Subcutaneous abdominal adipose tissue (tissue), 5 donors: ENCODE data around the gene ZMYND10.
"Not testable (repeated sequence)": the region's sequence is repeated elsewhere in the genome, so short reads cannot be mapped to it uniquely, and the experiment has no call there.

Experiments used
- H3K27ac ChIP-seq: one replicate; pipeline ENCODE4 v1.7.0; 2013; ENCODE audit warnings: low read depth, mild to moderate bottlenecking, inconsistent platforms, low read length, moderate library complexity
- H3K27me3 ChIP-seq, 5 donors: one replicate each; pipeline ENCODE4 v1.7.0; 2013; ENCODE audit warnings: low read length in 5 of 5, inconsistent platforms in 1 of 5; ENCODE audit not compliant: control insufficient read depth in 5 of 5, insufficient read depth in 4 of 5
- H3K36me3 ChIP-seq, 5 donors: one replicate each; pipeline ENCODE4 v1.7.0; 2013; ENCODE audit warnings: low read length in 5 of 5; ENCODE audit not compliant: control insufficient read depth in 5 of 5, insufficient read depth in 5 of 5
- H3K4me1 ChIP-seq, 5 donors: one replicate each; pipeline ENCODE4 v1.7.0; 2013; ENCODE audit warnings: low read length in 5 of 5, mild to moderate bottlenecking in 3 of 5, moderate library complexity in 1 of 5; ENCODE audit not compliant: control insufficient read depth in 5 of 5, insufficient read depth in 5 of 5
- H3K4me3 ChIP-seq, 5 donors: one replicate each; pipeline ENCODE4 v1.7.0; 2013; ENCODE audit warnings: low read length in 5 of 5, low read depth in 1 of 5
- H3K9ac ChIP-seq, 5 donors: one replicate each; pipeline ENCODE4 v1.7.0; 2013; ENCODE audit warnings: low read length in 5 of 5, mild to moderate bottlenecking in 4 of 5, moderate library complexity in 3 of 5
- H3K9me3 ChIP-seq, 5 donors: one replicate each; pipeline ENCODE4 v1.7.0; 2013; ENCODE audit warnings: low read length in 5 of 5; ENCODE audit not compliant: control insufficient read depth in 5 of 5
- donor health status: healthy.
- donor health status: healthy.
- donor health status: healthy.
- donor health status: healthy.
- donor health status: healthy.

ZMYND10 gene

DNA sequence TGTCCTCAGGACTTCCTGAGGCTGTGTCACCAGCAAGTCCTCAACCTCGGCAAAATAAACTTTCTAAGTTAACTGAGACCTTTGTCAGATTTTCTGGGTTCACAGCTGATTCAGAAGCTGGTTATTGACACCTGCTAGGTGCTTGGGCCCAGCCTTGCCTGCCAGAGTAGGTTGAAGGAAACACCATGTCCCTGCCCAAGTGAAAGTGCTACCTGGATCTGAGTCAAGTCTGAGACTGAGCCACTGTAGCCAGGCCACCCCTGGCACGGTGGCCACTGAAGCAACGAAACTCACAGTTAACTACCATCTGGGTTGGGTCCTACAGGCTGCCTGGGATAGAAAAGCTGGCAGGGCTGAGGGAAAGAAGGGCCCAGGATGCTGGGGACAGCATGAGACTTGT, 31.2 kb downstream of the ZMYND10 start:
- Histone ChIP-seq H3K36me3 (peaks cover 0 to 46% (median 42%) of the 10 kb centered on the region in 5 donors), H3K9ac (peak overlapping the region in 1 of 5 donors; percentile 5), H3K4me3 (no peak overlapping the region), H3K4me1 (peaks cover 16 to 46% (median 37%) of the 10 kb centered on the region in 5 donors), H3K27ac (peak overlapping the region; percentile 25), H3K27me3 (no peaks in the 10 kb centered on the region), H3K9me3 (no peaks in the 10 kb centered on the region)

DNA sequence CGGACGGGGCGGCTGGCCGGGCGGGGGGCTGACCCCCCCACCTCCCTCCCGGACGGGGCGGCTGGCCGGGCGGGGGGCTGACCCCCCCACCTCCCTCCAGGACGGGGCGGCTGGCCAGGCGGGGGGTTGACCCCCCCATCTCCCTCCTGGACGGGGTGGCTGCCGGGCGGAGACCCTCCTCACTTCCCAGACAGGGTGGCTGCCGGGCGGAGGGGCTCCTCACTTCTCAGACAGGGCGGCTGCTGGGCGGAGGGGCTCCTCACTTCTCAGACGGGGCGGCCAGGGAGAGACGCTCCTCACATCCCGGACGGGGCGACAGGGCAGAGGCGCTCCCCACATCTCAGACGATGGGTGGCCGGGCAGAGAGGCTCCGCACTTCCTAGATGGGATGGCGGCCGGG, 33.5 kb downstream of the ZMYND10 start:
- H3K4me3 ChIP-seq, H3K9me3 ChIP-seq, H3K27ac ChIP-seq, H3K27me3 ChIP-seq, H3K9ac ChIP-seq: not testable (repeated sequence)
- H3K4me1 ChIP-seq: peaks cover 3 to 23% (median 17%) of the 10 kb centered on the region in 5 donors
- peaks cover 0 to 27% (median 20%) of the 10 kb centered on the region in 5 donors for H3K36me3 ChIP-seq

DNA sequence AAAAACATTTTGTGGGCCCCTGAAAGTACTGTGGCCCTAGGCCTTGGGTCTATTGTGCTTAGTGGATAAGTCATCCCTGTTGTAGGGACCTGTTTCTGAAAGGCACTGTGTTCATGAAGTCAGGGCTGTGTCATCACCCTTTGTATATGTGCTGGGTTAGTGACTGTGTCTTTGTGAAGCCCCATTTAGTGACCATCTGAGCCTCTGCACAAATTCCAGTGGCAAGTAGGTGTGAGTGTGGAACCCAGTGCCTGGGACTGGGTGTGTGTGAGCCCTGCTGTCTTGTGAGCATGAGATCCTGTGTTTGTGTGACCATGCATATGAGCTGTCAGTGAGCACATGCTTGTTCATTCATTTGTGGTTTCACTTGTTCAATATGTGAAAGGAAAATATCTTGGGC, 40.9 kb downstream of the ZMYND10 start:
- H3K9me3 ChIP-seq: no peaks in the 10 kb centered on the region
- peaks cover 13 to 37% (median 27%) of the 10 kb centered on the region in 5 donors for H3K4me1 ChIP-seq
- no peaks in the 10 kb centered on the region for H3K27me3 ChIP-seq
- H3K4me3 ChIP-seq: no peak overlapping the region
- H3K27ac ChIP-seq: no peak overlapping the region
- H3K9ac ChIP-seq: no peak overlapping the region
- no peaks in the 10 kb centered on the region for H3K36me3 ChIP-seq

DNA sequence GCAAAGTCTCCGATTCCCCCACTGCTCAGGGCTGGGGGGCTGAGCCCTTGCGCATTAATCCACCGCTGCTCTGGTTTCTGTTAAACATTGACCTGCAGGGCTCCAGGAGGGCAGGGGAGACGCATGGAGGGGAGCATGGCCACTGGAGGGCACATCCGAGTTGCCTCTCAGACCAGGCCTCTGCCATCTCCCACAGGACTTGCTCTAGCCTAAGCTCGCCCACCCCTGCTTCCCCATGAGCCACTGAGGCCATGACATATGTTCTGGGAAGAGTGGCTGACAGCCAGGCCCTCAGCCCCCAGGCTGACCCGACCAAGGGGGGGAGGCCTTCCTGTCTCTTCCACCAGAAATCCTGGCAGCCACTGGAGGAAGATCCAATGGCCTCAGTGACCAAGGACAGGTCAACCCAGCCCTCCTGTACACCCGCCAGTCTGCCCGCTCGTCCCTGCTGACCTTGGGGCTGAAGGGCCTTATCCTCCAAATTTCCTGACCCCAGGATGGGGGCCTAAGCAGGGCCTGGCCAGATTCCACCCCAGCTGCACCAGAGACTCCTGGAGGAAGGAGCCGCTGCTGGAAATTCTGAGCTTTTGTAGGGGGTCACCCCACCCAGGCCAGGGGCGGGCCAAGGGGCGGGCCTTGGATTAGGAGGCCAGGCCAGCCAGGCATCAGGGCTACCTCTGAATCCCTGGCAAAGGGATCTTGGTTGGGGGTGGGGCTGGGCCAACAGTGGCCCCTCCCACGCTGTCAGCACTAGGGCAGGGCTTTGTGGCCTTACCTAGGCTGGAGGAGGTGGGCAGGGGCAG, 42.3 kb downstream of the ZMYND10 start, which contains the start of gene HYAL1:
Gene HYAL1, minus strand, starts transcription at position 562 of the 803 bp plus-strand sequence. CDS start 618 bp downstream, outside the sequence.
- H3K4me1 ChIP-seq: peaks cover 14 to 46% (median 37%) of the 10 kb centered on the region in 5 donors
- no peaks in the 10 kb centered on the region for H3K9me3 ChIP-seq
- H3K27ac ChIP-seq: peak within 1 kb of the TSS; percentile 57
- no peaks in the 10 kb centered on the region for H3K36me3 ChIP-seq
- no peaks in the 10 kb centered on the region for H3K27me3 ChIP-seq
- H3K4me3 ChIP-seq: peak within 1 kb of the TSS in 4 of 5 donors; percentile 38 to 51 (median 46)
- H3K9ac ChIP-seq: peak within 1 kb of the TSS in 2 of 5 donors; percentile 60 to 66

DNA sequence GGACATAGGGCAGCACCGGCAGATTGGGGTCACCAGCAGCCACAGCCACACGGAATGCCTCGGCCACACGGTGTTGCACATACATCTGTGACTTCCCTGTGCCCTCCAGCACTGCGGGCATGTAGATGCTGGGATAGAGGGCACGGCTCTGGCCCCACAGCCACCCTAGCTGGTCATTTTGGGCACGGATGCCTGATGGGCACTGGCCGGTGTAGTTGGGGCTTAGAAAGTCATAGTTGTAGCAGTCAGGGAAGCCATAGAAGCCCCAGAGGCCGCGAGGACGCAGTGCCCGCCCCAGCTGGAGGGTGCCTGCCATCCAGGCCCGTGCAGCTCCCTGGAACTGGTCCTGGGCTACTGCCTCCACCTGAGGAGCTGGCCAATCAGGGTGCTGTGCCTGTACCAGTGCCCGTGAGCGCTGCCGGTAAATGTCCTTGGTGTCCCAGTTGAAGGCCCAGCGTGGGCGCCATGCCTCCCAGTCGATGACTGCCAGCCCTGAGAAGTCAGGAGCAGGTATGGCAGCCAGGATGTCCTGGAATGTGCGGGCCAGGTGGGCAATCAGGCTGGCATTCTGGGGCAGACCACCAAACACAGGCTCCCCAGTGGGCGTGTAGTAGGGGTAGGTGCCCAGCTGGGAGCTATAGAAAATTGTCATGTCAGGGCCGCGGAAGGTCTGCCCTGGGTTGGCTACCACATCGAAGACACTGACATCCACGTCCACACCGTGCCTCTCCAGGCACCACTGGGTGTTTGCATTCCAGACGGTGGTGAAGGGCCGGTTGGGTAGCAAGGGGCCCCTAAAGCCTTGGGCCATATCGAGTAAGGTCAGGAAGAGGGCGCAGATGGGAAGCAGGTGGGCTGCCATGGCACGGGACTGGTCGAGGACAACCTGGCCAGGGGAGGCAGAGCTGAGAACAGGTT, 43.2 kb downstream of the ZMYND10 start:
- Histone ChIP-seq H3K4me1 (peaks cover 14 to 52% (median 41%) of the 10 kb centered on the region in 5 donors), H3K9me3 (no peaks in the 10 kb centered on the region), H3K36me3 (peaks cover 0 to 2% (median 0%) of the 10 kb centered on the region in 5 donors), H3K9ac (peak overlapping the region in 2 of 5 donors; percentile 60 to 66), H3K27me3 (no peaks in the 10 kb centered on the region), H3K27ac (peak overlapping the region; percentile 57), H3K4me3 (peak overlapping the region in 3 of 5 donors; percentile 38 to 49 (median 42))

DNA sequence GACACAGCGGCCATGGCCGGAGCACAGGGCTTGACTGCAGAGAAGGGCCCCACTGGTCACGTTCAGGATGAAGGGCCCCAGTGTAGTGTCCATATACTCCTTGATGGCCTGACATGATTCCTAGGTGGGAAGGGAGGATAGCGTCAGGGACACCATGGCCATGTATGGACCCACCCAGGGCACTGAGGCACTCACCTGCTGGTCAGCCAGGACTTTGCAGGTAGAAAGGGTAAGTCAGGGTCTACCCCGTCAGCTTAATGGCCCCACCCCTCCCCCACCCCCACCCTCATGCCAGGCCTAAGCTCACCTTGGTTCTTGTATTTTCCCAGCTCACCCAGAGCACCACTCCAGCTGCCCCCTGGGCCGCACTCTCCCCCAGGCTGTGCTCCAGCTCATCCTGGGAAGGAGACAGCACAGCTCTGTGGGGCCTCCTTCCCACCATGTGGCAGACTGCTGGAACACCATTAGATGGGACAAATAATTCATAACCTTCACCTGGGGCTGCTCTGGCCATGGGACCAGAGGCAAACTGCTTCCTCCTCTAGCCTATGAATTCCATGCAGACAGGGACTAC, 44.8 kb downstream of the ZMYND10 start:
- Histone ChIP-seq H3K36me3 (peaks cover 0 to 7% (median 4%) of the 10 kb centered on the region in 5 donors), H3K4me1 (peaks cover 14 to 52% (median 41%) of the 10 kb centered on the region in 5 donors), H3K27ac (peak overlapping the region; percentile 94), H3K4me3 (peak overlapping the region in 3 of 5 donors; percentile 62 to 72 (median 69)), H3K27me3 (no peaks in the 10 kb centered on the region), H3K9ac (peak overlapping the region in 2 of 5 donors; percentile 73 to 81), H3K9me3 (no peaks in the 10 kb centered on the region)

DNA sequence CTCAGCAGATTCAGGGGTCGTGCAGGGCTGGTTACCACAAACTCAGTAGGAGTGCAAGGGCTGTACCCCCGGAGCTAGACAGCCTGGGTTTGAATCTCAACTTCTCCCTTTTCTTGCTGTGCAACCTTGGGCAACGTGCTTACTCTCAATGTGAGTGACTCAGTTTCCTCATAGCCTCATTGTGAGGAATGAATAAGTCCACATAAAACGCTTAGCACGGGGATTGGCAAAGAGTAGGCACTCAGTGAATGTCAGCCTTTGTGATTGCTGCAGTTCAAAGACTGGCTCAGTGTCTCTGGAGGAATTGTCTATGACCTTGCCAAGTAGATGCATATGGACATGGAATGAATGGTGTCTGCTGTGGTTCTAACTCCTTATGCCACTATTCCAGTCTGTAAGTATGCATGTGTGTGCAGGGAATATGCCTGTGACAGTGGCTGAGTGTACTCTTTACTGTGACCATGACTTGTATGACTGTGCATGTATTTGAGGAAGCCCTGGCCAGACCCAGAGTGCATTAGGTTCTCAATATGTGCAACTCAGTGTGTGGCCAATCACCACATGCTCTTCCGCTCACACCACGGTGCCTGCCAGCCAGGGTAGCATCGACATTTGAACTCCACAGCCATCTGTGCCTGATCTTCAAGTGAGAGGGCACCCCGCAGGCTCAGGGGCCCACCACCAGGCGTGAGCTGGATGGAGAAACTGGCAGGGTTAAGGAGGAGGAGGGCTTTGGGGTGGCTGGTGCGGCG, 45.4 kb downstream of the ZMYND10 start:
- H3K4me1 ChIP-seq: peaks cover 14 to 52% (median 41%) of the 10 kb centered on the region in 5 donors
- no peaks in the 10 kb centered on the region for H3K9me3 ChIP-seq
- H3K27ac ChIP-seq: peak overlapping the region; percentile 94
- H3K4me3 ChIP-seq: peak overlapping the region; percentile 62 to 86 (median 72)
- H3K27me3 ChIP-seq: no peaks in the 10 kb centered on the region
- H3K9ac ChIP-seq: peak overlapping the region; percentile 73 to 93 (median 78)
- peaks cover 0 to 7% (median 4%) of the 10 kb centered on the region in 5 donors for H3K36me3 ChIP-seq

DNA sequence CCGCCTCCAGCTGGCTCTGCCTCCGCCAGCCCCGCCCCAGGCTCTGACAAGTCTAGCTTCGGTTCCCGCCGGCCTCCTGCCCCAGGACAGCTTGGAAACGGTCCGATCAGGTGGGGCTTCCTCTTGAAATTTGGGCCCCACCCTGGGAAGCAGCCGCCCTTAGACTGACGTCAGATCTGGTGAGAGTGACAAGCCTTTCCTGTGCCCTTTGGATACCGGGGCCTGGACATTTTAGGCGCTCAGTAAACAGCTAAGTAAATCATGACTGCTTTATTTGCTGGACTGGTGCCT, 45.9 kb downstream of the ZMYND10 start:
- peaks cover 14 to 52% (median 41%) of the 10 kb centered on the region in 5 donors for H3K4me1 ChIP-seq
- H3K9me3 ChIP-seq: no peaks in the 10 kb centered on the region
- H3K27me3 ChIP-seq: no peaks in the 10 kb centered on the region
- peak overlapping the region; percentile 94 for H3K27ac ChIP-seq
- peak overlapping the region; percentile 73 to 93 (median 78) for H3K9ac ChIP-seq
- peak overlapping the region; percentile 62 to 86 (median 72) for H3K4me3 ChIP-seq
- peaks cover 0 to 7% (median 4%) of the 10 kb centered on the region in 5 donors for H3K36me3 ChIP-seq
